ENCODE data around the gene MVB12B. TPM values are rescaled to one million over a fixed set of nuclear protein-coding genes. Genes with fewer than 3 reads are reported as not detected.

Gene MVB12B
- total RNA-seq, 1 experiment from 2014 or later, result 5.8 TPM

DNA sequence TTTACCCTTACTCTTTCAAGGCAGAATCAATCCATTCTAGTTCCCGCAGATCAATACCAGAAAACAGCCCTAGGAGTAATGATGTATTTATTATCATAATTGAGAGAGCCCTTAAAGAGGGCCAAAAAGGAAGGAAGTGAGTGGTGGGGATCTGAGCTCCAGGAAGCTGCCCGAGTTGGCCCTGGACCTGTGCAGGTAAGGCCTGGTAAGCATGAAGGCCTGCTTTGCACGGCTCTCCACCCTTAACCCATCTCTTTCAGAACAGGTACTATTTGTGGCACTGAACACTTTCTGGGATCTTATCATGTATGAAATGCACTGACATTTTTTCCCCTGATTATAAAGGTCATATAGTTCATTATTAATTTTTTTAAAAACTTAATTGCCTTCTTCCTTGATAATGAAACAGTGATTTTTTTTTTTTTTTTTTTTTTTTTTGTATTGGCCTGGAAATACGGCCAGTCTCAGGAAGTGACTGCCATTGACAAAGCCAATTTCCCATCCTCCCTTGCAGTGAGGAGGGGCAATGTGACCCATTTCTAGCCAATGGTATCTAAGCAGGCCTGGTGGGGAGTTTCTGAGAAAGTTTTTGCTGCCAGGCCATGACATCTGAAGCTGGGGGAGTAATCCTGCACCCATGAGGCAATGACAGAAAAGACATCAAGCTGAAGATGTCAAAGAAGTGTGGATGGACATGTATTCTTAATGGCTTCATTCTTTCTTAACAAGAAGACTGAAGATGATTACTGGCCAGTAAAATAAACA is 6.3 kb upstream of the MVB12B start:
- Histone ChIP-seq H2BK12ac (ENCODE audit: insufficient read length, low read depth, low read length) (no peak overlapping the region), H3K79me2 (ENCODE audit: insufficient read depth, low read length) (no peaks in the 10 kb centered on the region), H4K5ac (ENCODE audit: insufficient read length, low read depth, low read length) (no peak overlapping the region), H3K4me2 (ENCODE audit: insufficient read depth, insufficient read length, low read length) (no peak overlapping the region), H4K8ac (replicated peaks; ENCODE audit: insufficient read length, low read depth, low read length) (no peak overlapping the region), H3K56ac (ENCODE audit: insufficient read length, low read depth, low read length) (no peak overlapping the region), H3K4ac (ENCODE audit: low read depth, low read length) (no peak overlapping the region), H2AK5ac (ENCODE audit: insufficient read length, low read length) (no peak overlapping the region), H3K9ac (ENCODE audit: extremely low read depth, insufficient read length, low read length) (no peak overlapping the region), H2BK20ac (ENCODE audit: low read depth, low read length, poor library complexity, severe bottlenecking) (no peak overlapping the region), H4K20me1 (ENCODE audit: control insufficient read depth, insufficient read depth, insufficient read length) (no peaks in the 10 kb centered on the region), H3K23me2 (ENCODE audit: insufficient read length, low read depth, low read length, poor library complexity, severe bottlenecking) (no peaks in the 10 kb centered on the region), H3T11ph (ENCODE audit: low read length) (no peak overlapping the region), H2BK15ac (ENCODE audit: low read depth, low read length) (no peak overlapping the region), H3K9me3 (ENCODE audit: control insufficient read depth, low read depth, low read length) (no peaks in the 10 kb centered on the region), H3K27ac (ENCODE audit: insufficient read length, low read depth, low read length) (no peak overlapping the region), H3K27me3 (ENCODE audit: insufficient read depth, low read length) (no peaks in the 10 kb centered on the region), H3K4me1 (ENCODE audit: insufficient read depth, low read length) (no peaks in the 10 kb centered on the region), H4K91ac (ENCODE audit: insufficient read length, low read depth, low read length) (no peak overlapping the region), H2AFZ (ENCODE audit: low read length) (no peak overlapping the region), H2BK5ac (ENCODE audit: insufficient read length, low read length) (no peak overlapping the region), H3K14ac (ENCODE audit: insufficient read depth, low read length) (no peak overlapping the region), H3K18ac (ENCODE audit: insufficient read length, low read depth, low read length) (no peak overlapping the region), H2BK120ac (ENCODE audit: low read depth, low read length, poor library complexity, severe bottlenecking) (no peak overlapping the region), H3K79me1 (ENCODE audit: insufficient read depth, low read depth, low read length, poor library complexity, severe bottlenecking) (no peaks in the 10 kb centered on the region), H3K23ac (ENCODE audit: insufficient read length, low read depth, low read length) (no peak overlapping the region)
- H3K4me1 Mint-ChIP-seq, result peaks cover 19% of the 10 kb centered on the region in 2 experiments
- H3K9me3 Mint-ChIP-seq, result peaks cover 12 to 15% of the 10 kb centered on the region in 2 experiments
- no peak overlapping the region for H3K4me3 Mint-ChIP-seq
- no peak overlapping the region; a peak in 2 of 7 replicates for H3K27ac Mint-ChIP-seq
- H3K36me3 Mint-ChIP-seq (ENCODE audit: insufficient read depth in 1 of 3, low read depth in 3 of 3), result peaks cover 0 to 10% (median 3%) of the 10 kb centered on the region in 3 experiments; a peak in 4 of 7 replicates
- H3K27me3 Mint-ChIP-seq (ENCODE audit: low read depth), result peaks cover 1% of the 10 kb centered on the region
- TF ChIP-seq, protein P1, sequence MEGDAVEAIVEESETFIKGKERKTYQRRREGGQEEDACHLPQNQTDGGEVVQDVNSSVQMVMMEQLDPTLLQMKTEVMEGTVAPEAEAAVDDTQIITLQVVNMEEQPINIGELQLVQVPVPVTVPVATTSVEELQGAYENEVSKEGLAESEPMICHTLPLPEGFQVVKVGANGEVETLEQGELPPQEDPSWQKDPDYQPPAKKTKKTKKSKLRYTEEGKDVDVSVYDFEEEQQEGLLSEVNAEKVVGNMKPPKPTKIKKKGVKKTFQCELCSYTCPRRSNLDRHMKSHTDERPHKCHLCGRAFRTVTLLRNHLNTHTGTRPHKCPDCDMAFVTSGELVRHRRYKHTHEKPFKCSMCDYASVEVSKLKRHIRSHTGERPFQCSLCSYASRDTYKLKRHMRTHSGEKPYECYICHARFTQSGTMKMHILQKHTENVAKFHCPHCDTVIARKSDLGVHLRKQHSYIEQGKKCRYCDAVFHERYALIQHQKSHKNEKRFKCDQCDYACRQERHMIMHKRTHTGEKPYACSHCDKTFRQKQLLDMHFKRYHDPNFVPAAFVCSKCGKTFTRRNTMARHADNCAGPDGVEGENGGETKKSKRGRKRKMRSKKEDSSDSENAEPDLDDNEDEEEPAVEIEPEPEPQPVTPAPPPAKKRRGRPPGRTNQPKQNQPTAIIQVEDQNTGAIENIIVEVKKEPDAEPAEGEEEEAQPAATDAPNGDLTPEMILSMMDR (conservative IDR thresholded peaks at IDR 0.05), result no peak
- DNase-seq, result no peak
- WGBS (ENCODE audit: extremely low coverage, insufficient read length, low lambda C conversion rate), result no CpG with 5 or more reads among the region's 4 CpGs
